CD8-positive, alpha-beta memory T cell (primary cell): ENCODE results near the gene COL13A1. TPM values are rescaled to one million over a fixed set of nuclear protein-coding genes. Genes with fewer than 3 reads are reported as not detected.

Source experiments
- CTCF ChIA-PET: fragments of 350-600 bp; sonication (Branson Sonifier 250); formaldehyde crosslinking; loops from one replicate; lab custom pipeline; 2021; ENCODE audit warnings: antibody characterized with exemption; lab: Charles Lee
- POLR2A ChIA-PET: fragments of 350-600 bp; sonication (Branson Sonifier 250); formaldehyde crosslinking; loops from one replicate; lab custom pipeline; 2021; ENCODE audit warnings: antibody characterized with exemption; lab: Charles Lee
- DNase-seq, 5 donors: peaks; one replicate each; pipeline versions ENCODE4 v3.0.0 to v3.0.0-alpha.2; 2020 to 2022; ENCODE audit warnings: mixed read lengths in 1 of 5
- H3K27ac ChIP-seq: one replicate; pipeline ENCODE4 v1.7.0; 2013; ENCODE audit warnings: low read depth, mild to moderate bottlenecking, low read length, moderate library complexity
- H3K27me3 ChIP-seq: 2 replicates; pipeline ENCODE4 v1.7.0; 2013; ENCODE audit warnings: low read length, mild to moderate bottlenecking; ENCODE audit not compliant: insufficient read depth, poor library complexity, severe bottlenecking
- H3K36me3 ChIP-seq: 2 replicates; pipeline ENCODE4 v1.7.0; 2013; ENCODE audit warnings: mild to moderate bottlenecking, low read length, moderate library complexity; ENCODE audit not compliant: insufficient read depth
- H3K4me1 ChIP-seq: 2 replicates; pipeline ENCODE4 v1.7.0; 2013; ENCODE audit warnings: mild to moderate bottlenecking, low read length, moderate library complexity; ENCODE audit not compliant: insufficient read depth
- H3K4me3 ChIP-seq: 2 replicates; pipeline ENCODE4 v1.7.0; 2013; ENCODE audit warnings: mild to moderate bottlenecking, low read length
- H3K9me3 ChIP-seq: 2 replicates; pipeline ENCODE4 v1.7.0; 2013; ENCODE audit warnings: mild to moderate bottlenecking, low read length
- H3K27ac Mint-ChIP-seq, 8 donors: one replicate each; pipeline ENCODE4 v1.8.0; 2020 to 2021; ENCODE audit warnings: mixed read lengths in 8 of 8, mild to moderate bottlenecking in 6 of 8, inconsistent platforms in 3 of 8, moderate library complexity in 3 of 8
- H3K27me3 Mint-ChIP-seq, 2 donors: one replicate each; pipeline ENCODE4 v1.8.0; 2020 to 2021; ENCODE audit warnings: mixed read lengths in 2 of 2, mild to moderate bottlenecking in 1 of 2, moderate library complexity in 1 of 2
- H3K36me3 Mint-ChIP-seq, 3 donors: one replicate each; pipeline ENCODE4 v1.8.0; 2020 to 2021; ENCODE audit warnings: mixed read lengths in 3 of 3, inconsistent platforms in 1 of 3, mild to moderate bottlenecking in 1 of 3
- H3K4me1 Mint-ChIP-seq, 3 donors: one replicate each; pipeline ENCODE4 v1.8.0; 2020 to 2021; ENCODE audit warnings: mixed read lengths in 3 of 3, inconsistent platforms in 1 of 3, mild to moderate bottlenecking in 1 of 3
- H3K4me3 Mint-ChIP-seq, 7 donors: one replicate each; pipeline ENCODE4 v1.8.0; 2020 to 2021; ENCODE audit warnings: mixed read lengths in 7 of 7, mild to moderate bottlenecking in 6 of 7, moderate library complexity in 4 of 7, inconsistent platforms in 2 of 7
- H3K9me3 Mint-ChIP-seq, 5 donors: one replicate each; pipeline ENCODE4 v1.8.0; 2020 to 2022; ENCODE audit warnings: mixed read lengths in 5 of 5, mild to moderate bottlenecking in 3 of 5, moderate library complexity in 2 of 5, inconsistent platforms in 1 of 5
- polyA plus RNA-seq: library from polyadenylated mRNA; unstranded; fragments of 300-500 nt; fragmentation: Illumina TruSeq; gene quantifications from one replicate; pipeline ENCODE4 v1.2.3, GENCODE V29; 2021
- total RNA-seq, 2 experiments: library from RNA; stranded (reverse); gene quantifications; one replicate each; pipeline ENCODE4 v1.2.3, GENCODE V29; 2021

The COL13A1 gene
- total and polyA plus RNA-seq, 3 experiments from 2014 or later = not detected

DNA sequence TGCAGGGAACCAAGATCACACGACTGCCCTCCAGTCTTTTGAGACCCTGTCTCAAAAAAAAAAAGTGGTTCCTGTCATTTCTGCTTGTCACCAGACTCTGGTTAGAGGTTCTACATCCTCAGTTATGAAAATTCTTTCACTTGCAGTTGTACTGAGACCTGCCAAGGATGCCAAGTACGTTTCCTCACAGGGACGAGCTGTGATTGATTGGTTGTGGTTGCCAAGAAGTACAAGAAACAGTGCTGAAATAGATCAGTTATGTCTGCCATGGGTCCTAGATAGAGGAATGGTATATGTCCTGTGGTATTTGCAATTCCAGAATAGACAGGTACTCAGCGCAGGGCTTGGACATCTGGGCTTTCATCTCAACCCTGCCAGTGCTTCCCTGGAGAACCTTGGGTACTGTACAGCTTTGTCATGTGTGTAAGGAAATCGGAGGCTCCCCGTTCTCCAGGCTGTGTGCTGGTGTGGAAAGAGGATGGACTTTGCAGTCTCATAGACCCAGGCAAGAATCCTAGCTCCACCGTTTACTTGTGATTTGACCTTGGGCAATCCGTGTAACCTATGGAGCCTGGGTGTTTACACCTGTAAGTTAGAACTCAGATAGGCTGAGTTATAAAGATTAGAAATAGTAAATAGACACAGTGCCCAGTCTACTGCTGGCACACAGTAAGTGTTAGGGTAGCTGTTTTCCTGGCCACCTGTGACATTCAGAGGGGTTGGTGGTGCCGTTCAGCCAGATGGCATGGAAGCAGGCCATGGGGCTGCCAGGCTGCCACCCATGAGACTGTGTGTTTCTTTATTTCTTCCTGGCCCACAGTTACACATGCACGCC is 53.0 kb downstream of the COL13A1 start:
- Mint-ChIP-seq H3K9me3 (no peaks in the 10 kb centered on the region), H3K27ac (peak overlapping the region in 1 of 8 donors; percentile 41), H3K27me3 (peaks cover 14 to 26% of the 10 kb centered on the region in 2 donors), H3K4me1 (no peaks in the 10 kb centered on the region), H3K36me3 (no peaks in the 10 kb centered on the region), H3K4me3 (no peak overlapping the region)
- Histone ChIP-seq H3K27me3 (no peaks in the 10 kb centered on the region), H3K4me3 (no peak overlapping the region), H3K27ac (no peak overlapping the region), H3K9me3 (no peaks in the 10 kb centered on the region), H3K36me3 (no peaks in the 10 kb centered on the region), H3K4me1 (no peaks in the 10 kb centered on the region)
- no peak for DNase-seq
- POLR2A ChIA-PET = no interaction called here
- CTCF ChIA-PET = no interaction called here

DNA sequence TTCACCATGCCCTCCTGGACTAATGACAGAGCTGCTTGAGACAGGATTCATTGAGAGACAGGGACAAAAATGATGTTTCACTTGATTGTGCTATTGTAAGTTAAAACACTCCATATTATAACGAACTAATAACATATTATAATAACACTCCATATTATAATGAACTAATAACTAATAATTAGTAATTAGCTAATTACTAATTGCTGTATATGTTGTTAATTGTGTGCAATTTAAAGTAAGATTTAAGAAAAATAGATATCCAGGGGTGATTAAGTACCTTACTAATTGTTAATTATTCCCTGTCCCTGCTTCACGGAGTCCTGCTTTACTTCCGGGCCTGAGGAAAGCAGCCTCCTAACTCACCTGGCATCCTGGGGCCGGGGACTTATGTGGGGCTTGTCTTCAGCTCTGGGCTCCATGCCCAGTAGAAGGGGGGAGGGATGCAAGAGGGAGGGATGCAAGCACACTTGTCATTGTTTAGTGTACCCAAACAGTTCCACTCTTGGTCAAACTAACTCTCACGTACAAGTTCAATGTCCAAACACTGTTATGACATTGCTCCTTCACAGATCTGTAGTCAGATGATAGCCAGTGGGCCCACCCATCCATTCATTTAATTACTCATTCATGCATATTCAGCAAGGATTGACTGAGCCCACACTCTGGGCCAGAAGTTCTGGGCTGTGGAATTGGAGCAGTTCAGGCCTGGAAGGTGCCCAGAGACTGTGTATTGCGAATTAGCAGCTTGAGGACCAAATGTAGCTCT is 53.8 kb downstream of the COL13A1 start:
- no peaks in the 10 kb centered on the region for H3K36me3 Mint-ChIP-seq
- H3K36me3 ChIP-seq = no peaks in the 10 kb centered on the region
- no peak overlapping the region for H3K27ac ChIP-seq
- H3K9me3 Mint-ChIP-seq = no peaks in the 10 kb centered on the region
- ChIA-PET POLR2A (no interaction called here), CTCF (no interaction called here)
- H3K9me3 ChIP-seq = no peaks in the 10 kb centered on the region
- H3K27ac Mint-ChIP-seq = no peak overlapping the region
- no peak overlapping the region for H3K4me3 ChIP-seq
- no peaks in the 10 kb centered on the region for H3K27me3 ChIP-seq
- H3K27me3 Mint-ChIP-seq = peaks cover 12 to 26% of the 10 kb centered on the region in 2 donors
- H3K4me3 Mint-ChIP-seq = no peak overlapping the region
- no peaks in the 10 kb centered on the region for H3K4me1 Mint-ChIP-seq
- no peak for DNase-seq
- H3K4me1 ChIP-seq = no peaks in the 10 kb centered on the region

DNA sequence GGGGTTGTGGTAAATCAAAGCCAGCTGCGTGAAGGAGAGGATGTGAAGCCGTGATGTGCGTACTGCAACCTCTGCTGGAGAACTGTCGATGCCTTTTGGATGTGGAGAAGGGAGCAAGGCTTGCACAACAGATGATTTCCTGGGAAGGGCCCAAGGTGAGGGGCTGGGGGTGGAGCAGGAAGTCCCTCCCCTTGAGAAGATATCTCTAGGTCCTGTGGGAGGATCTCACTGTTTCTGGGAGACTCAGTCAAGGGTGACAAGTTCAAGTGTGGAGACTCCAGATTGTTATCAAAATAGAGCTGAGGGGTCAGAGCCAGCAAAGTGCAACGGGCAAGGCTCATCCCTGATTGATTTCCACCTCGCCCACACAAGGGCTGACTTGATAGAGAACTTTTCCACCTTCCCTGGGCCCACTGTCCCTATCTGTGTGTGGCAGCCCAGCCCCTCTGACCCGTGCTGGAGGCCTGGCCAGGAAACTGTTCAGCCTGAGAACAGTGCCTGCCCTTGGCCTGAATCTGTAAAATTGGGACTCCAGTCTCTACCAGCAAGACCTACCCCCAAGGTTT is 55.0 kb downstream of the COL13A1 start:
- Histone ChIP-seq H3K27me3 (no peaks in the 10 kb centered on the region), H3K9me3 (no peaks in the 10 kb centered on the region), H3K27ac (no peak overlapping the region), H3K4me1 (no peaks in the 10 kb centered on the region), H3K4me3 (no peak overlapping the region), H3K36me3 (no peaks in the 10 kb centered on the region)
- Mint-ChIP-seq H3K4me3 (no peak overlapping the region), H3K27me3 (peaks cover 18 to 31% of the 10 kb centered on the region in 2 donors), H3K4me1 (no peaks in the 10 kb centered on the region), H3K36me3 (no peaks in the 10 kb centered on the region), H3K9me3 (no peaks in the 10 kb centered on the region), H3K27ac (no peak overlapping the region)
- DNase-seq = no peak
- ChIA-PET CTCF (no interaction called here), POLR2A (no interaction called here)

DNA sequence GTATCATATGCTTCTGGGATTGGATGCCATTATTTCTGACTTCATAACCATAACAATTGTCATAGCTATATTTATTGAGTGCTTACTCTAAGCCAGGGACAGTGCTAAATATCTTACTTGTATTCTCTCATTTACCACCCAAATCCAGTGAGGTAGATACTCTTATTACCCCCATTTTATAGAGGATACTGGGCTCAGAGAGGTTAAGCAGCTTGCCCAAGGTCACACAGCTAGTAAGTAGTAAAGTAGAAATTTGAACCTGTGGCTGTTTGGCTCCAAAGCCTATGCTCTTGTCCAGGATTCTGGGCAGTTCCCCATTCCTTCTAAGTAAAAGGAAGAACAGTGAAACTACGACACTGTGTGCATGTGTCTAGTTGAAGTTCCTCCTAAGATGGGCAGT is 56.5 kb downstream of the COL13A1 start:
- H3K36me3 Mint-ChIP-seq = no peaks in the 10 kb centered on the region
- no peak for DNase-seq
- Histone ChIP-seq H3K4me3 (no peak overlapping the region), H3K4me1 (no peaks in the 10 kb centered on the region), H3K27ac (no peak overlapping the region), H3K36me3 (no peaks in the 10 kb centered on the region), H3K27me3 (no peaks in the 10 kb centered on the region), H3K9me3 (no peaks in the 10 kb centered on the region)
- ChIA-PET CTCF (no interaction called here), POLR2A (no interaction called here)
- no peaks in the 10 kb centered on the region for H3K9me3 Mint-ChIP-seq
- no peak overlapping the region for H3K4me3 Mint-ChIP-seq
- H3K27ac Mint-ChIP-seq = no peak overlapping the region
- H3K27me3 Mint-ChIP-seq = peaks cover 10 to 35% of the 10 kb centered on the region in 2 donors
- H3K4me1 Mint-ChIP-seq = no peaks in the 10 kb centered on the region

DNA sequence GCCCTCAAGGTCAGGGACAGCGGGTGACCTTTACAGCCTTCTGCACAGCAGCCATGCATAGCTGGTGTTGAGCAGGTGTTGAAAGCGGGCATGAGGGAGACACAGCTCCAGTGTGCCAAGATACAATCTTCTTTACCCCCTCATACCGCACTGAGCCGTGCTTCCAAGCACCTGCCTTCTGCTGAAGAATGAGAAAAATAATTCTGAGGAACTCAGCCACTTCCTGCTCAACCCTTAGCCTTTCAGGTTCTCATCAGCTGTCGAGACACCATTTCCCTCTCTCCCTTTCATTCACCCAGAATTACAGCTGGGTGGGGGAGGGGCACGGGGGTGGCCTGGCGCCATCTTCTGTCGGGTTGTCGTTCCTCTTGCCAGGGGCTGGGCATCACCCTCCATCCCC is 58.6 kb downstream of the COL13A1 start:
- no peaks in the 10 kb centered on the region for H3K36me3 ChIP-seq
- H3K27me3 Mint-ChIP-seq = peaks cover 8 to 35% of the 10 kb centered on the region in 2 donors
- H3K4me3 Mint-ChIP-seq = no peak overlapping the region
- no peak for DNase-seq
- no peaks in the 10 kb centered on the region for H3K4me1 ChIP-seq
- no peak overlapping the region for H3K27ac Mint-ChIP-seq
- no peak overlapping the region for H3K4me3 ChIP-seq
- no peaks in the 10 kb centered on the region for H3K4me1 Mint-ChIP-seq
- H3K9me3 ChIP-seq = no peaks in the 10 kb centered on the region
- H3K36me3 Mint-ChIP-seq = no peaks in the 10 kb centered on the region
- POLR2A ChIA-PET = no interaction called here
- CTCF ChIA-PET = no interaction called here
- no peaks in the 10 kb centered on the region for H3K9me3 Mint-ChIP-seq
- H3K27ac ChIP-seq = no peak overlapping the region
- no peaks in the 10 kb centered on the region for H3K27me3 ChIP-seq

DNA sequence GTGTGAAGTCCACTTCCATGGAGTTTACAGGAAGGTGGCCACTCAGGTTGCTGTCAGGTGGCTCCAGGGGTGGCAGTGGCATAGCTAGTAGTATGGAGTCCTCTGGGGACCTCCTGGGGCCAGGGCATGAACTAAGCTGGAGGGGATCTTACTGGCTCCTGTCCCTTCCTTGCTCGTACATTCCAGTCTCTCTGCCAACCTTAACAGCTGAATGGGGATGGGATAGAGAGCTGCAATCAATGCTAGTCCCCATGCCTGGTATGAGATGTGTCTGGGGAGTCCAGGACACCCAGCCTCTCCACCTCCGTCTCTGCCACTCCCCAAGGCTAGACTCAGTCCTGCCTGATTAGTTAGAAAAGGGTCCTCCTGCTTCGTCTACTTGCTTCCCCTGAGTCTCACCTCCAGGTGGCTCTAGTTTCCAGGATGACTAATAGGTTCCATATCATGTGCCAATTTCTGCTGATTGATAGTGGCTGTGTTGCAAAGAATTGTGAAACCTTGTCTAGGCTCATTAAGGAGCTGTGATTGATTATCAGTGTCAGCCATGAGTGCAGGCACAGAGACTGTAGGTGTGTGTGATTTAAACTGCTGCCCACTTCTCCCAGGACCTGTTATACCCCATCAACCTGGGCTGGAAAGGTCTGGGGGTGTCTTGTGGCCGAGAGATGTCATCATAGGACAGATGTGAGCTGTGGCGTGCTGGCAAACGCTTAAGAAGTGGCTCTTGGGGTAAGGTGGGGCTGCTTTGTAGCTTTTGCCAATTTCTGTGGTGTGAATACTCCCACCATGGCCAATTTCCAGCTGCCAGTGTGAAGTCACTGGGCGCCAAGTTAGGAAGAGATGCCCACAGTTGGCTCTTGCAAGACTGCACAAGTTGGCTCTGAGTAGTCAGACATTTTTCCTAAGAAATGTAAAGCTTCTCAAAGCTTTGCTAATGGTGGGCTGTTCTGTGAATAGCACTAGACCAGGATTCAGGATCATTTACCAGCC is 59.8 kb downstream of the COL13A1 start:
- Mint-ChIP-seq H3K4me1 (no peaks in the 10 kb centered on the region), H3K27ac (no peak overlapping the region), H3K36me3 (no peaks in the 10 kb centered on the region), H3K27me3 (peaks cover 9 to 31% of the 10 kb centered on the region in 2 donors), H3K4me3 (no peak overlapping the region), H3K9me3 (no peaks in the 10 kb centered on the region)
- Histone ChIP-seq H3K4me3 (no peak overlapping the region), H3K36me3 (no peaks in the 10 kb centered on the region), H3K4me1 (no peaks in the 10 kb centered on the region), H3K27me3 (no peaks in the 10 kb centered on the region), H3K27ac (no peak overlapping the region), H3K9me3 (no peaks in the 10 kb centered on the region)
- ChIA-PET POLR2A (no interaction called here), CTCF (no interaction called here)
- DNase-seq = no peak

DNA sequence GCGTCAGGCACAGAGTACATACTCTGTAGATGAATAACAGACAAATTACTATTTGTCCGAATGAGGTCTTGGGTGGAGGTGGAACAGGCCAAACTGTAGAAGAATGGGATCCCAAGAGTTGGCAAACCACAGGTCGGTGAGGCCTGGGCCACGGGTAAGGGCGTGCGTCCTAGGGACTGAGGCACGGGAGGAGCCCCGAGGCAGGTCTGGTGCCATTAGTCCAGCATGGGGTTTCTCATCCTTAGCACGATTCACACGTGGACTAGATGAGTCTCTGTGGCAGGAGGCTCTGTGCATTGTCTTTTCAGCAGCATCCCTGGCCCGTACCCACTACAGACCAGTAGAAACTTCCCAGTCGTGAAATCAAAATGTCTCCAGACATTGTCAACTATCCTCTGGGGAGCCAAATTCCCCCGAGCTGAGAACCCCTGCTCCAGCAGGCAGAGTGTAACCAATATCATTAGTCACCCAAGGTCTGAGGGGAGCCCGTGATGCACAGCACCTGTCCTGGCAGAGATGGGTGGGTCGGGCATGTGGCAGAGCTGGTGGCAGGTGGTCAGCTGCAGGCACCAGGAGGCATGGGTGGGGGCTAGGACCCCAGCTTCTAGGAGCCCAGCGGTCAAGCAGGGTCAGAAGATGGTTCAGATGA is 61.3 kb downstream of the COL13A1 start:
- H3K27ac Mint-ChIP-seq = no peak overlapping the region
- DNase-seq = no peak
- Histone ChIP-seq H3K27ac (no peak overlapping the region), H3K4me1 (no peaks in the 10 kb centered on the region), H3K36me3 (no peaks in the 10 kb centered on the region), H3K4me3 (no peak overlapping the region), H3K9me3 (no peaks in the 10 kb centered on the region), H3K27me3 (no peaks in the 10 kb centered on the region)
- CTCF ChIA-PET = no interaction called here
- H3K4me3 Mint-ChIP-seq = no peak overlapping the region
- peaks cover 11 to 30% of the 10 kb centered on the region in 2 donors for H3K27me3 Mint-ChIP-seq
- no peaks in the 10 kb centered on the region for H3K36me3 Mint-ChIP-seq
- no peaks in the 10 kb centered on the region for H3K4me1 Mint-ChIP-seq
- POLR2A ChIA-PET = no interaction called here
- H3K9me3 Mint-ChIP-seq = no peaks in the 10 kb centered on the region
